Fibroblast of skin of right quadriceps (primary cell): Measurements from ENCODE around the gene GMPPB.
A peak's percentile ranks its signal among the peaks of the same experiment; 100 is the strongest.
"Not testable (repeated sequence)": the region's sequence is repeated elsewhere in the genome, so short reads cannot be mapped to it uniquely, and the experiment has no call there.

ENCODE experiments used
- DNase-seq: peaks from one replicate; pipeline ENCODE4 v3.0.0-alpha.2; 2013

The GMPPB gene

DNA sequence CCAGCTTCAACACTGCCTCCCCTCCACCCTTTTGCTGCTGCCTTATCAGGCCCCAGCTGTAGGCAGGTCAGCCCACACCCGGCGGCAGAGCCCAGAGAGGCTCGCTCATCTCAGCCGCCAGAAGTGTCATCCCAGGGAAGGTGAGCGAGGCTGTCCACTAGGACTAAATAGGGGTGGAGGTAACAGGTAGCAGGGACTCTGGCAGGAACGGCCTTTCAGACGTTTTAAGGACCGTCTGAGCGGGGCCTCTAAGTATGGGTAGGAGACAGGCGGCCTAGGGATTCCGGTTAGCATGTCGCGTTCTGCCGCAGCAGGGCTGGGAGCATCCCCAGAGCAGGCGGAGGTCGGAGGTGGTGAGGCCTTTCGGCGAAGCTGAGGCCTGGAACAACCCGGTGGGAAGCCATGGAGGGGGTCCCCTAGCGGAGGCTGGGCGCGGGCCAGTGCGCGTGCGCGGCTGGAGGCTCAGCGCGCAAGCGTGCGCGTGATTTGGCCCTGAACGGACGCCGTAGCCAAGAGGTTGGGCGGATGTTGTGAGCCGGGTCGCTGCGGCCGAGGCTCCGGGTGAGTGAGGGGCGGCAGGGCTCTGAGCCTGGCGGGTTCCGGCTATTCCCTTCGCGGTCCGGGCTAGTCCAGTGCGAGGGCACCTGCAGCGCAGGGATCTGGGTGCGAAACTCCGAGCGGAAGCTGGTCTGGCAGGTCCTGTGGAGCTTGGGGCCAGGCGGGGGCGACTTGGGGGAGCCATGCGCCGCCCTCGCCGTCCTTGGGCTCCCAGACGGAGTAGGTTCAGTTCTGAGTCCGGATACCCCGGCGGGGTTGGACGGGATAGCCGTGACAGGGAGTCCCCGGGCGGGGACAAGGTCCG lies 34.5 kb downstream of the GMPPB start, which contains the start of the genes MST1 and RNF123:
MST1 (minus strand) TSS at position 429 of the 862 bp plus-strand sequence. CDS start 783 bp downstream, outside the sequence.
RNF123 (plus strand) TSS at position 512 of the 862 bp plus-strand sequence. CDS start 1,609 bp downstream, outside the sequence.
- DNase-seq: peak; percentile 91

GRCh38 chr3:49688338-49689045 lies 35.3 kb downstream of the GMPPB start:
- DNase-seq: not testable (repeated sequence)

DNA sequence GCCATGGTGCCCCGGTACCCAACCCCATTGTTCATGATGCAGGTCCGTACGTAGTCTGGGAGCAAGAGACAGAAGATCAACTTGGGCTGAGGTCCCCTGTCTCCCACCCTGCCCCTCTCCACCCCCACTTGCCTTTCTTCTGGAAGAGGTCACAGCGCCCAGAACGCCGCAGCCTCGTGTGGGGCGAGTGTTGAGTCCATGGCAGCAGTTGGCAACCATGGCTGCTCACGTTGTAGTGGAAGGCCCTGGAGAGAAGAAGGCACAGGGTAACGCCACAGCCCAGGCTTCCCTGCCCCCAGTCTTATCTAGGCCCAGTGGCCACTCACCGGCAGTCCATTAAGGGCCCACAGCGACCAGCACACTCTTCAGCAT lies 36.3 kb downstream of the GMPPB start:
- not testable (repeated sequence) for DNase-seq

DNA sequence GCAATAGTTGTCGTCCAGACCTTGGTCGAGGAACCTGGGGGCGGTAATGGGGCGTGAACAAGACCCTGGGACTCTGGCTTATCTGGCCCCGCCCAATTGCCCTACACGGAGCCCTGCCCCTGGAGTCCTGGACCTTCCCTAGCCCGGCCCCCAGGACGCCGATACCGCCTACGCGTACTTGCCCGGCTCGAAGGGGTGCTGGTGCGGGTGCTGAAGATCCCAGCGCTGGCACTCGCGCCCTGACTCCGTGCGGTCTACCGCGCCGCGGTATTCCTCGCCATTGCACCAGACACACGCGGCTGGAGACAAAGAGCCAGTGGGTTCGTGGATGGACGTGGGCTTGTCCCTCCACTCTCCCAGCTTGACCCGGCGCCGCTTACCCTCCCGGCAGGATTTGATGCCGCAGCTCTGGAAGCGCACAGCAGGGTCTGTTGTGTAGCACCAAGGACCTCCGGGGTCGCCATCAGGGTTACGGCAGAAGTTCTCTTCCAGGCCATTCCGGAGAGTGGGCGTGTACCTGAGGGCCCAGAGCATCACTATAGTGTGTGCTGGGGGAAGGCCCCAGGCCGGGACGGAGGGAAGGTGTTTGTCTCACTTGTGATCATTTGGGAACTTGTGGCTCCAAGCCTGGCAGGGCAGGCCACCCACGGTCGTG lies 36.9 kb downstream of the GMPPB start:
- DNase-seq: peak; percentile 35

DNA sequence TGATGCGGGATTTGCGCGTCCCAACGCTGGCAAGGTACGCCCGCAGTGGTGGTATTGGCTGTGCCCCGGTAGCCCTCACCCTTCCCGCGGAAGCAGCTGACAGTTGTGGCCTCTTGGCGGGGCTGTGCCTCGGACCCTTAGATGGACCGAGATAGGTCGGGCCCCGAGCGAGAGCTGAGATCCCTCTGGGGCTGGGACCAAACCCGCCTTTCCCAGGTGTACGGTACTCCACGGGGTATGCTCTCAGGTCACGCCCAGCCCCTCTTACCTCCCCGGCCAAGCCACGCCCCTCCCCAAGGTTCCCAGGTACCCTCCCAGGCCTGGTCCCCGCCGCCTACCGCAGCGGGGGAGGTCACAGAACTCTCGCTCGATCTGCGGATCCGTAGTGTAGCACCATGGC lies 37.4 kb downstream of the GMPPB start:
- DNase-seq: not testable (repeated sequence)

DNA sequence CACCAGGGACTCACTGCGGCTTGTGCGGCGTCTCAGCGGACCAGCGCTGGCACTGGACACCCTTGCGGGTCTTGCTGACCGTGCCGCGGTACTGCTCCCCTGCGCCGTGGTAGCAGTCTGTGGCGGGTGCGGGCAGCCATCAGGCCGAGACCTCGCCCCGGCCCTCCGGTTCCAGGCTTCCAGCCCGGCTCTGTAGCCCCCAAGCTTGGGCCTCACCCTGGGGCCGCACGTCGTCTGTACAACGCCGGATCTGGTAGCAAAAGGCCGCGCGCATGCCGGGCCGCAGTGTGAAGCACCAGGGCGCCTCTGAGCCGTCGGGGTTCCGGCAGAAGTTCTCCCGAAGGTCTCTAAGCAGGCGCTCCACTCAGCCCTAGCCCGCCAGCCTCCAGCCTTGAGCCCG lies 37.9 kb downstream of the GMPPB start:
- DNase-seq: not testable (repeated sequence)

GRCh38 chr3:49685103-49685502 lies 38.6 kb downstream of the GMPPB start:
- not testable (repeated sequence) for DNase-seq

- not testable (repeated sequence) for DNase-seq
Measured at GRCh38 chr3:49684453-49684852, 39.3 kb downstream of the GMPPB start.

GRCh38 chr3:49683162-49683561 lies 40.6 kb downstream of the GMPPB start:
- DNase-seq: no peak

DNA sequence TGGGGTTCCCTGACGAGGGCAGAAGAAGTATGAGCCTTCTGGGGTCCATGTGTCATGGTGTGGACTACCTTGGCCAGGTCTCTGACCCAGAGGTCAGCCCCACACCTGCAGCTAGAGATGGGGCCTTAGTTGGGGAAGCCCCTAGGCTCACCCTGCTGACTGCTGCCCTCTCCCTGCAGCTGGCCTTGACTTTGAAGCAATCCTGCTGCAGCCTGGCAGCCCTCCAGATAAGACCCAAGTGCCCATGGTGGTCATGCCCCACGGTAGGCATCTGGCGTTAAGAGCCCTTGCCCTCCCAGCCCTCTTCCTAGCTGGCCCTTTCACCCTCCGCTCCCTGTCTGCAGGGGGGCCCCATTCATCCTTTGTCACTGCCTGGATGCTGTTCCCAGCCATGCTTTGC lies 42.2 kb downstream of the GMPPB start:
- DNase-seq: no peak

DNA sequence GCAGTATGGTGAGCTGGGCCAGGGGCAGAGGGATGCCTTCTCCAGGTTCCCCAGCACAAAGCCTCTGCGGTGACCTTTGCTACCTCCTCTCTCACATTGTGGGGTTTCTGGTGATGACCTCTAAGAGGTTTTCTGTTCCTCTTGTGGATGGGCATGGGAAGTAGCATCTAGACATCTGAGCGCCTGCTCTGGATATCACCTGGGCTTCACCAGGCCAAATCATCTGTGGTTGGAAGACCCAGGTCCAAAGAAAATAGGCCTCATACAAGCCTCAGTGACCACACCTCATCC lies 42.6 kb downstream of the GMPPB start:
- no peak for DNase-seq

DNA sequence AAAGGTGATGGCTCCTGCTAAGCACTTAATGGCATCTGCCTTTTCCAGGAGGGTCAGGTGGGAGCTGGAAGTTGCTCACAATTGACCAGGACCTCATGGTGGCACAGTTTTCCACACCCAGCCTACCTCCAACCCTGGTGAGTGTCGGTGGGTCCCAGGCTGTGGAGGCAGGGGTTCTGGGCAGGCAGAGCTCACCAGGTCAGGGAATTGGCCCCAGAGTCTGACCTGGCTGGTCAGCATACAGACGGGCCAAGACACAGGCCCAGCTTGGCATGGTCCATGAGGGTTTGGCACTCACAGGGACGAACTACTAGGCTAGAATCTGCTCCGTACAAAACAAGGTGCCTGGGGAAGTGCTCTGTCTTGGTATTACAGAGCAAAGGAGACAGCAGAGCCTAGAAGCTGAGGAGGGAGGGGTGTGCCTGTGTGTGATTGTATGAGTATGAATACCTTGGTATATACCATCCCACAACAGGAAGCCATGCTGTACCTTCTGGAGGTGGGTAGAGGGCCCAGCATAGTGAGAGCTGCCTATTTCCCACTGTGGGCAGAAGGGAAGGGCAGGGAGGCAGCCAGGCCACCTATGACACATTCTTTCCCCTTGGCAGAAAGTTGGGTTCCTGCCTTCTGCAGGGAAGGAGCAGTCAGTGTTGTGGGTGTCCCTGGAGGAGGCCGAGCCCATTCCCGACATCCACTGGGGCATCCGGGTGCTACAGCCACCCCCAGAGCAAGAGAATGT lies 43.1 kb downstream of the GMPPB start:
- DNase-seq: no peak

DNA sequence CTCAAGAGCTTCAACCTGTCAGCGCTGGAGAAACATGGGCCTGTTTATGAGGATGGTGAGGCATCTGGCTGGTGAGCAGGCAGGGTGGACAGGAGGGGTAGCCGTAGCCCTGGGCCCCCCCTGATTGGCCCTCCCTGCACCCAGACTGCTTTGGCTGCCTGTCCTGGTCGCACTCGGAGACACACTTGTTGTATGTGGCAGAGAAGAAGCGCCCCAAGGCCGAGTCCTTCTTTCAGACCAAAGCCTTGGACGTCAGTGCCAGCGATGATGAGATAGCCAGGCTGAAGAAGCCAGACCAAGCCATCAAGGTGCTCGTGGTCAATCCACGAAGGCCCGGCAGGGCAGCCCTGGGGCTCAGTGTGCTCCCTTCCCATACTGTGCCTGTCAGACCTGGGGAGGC lies 47.8 kb downstream of the GMPPB start:
- DNase-seq: no peak

GRCh38 chr3:49674497-49674983 lies 49.2 kb downstream of the GMPPB start:
- no peak for DNase-seq

- DNase-seq: peak; percentile 98
Measured at GRCh38 chr3:49673715-49674496, 49.8 kb downstream of the GMPPB start, which contains the start of gene APEH. TSS of gene APEH (plus strand) at chr3:49674351. CDS start at chr3:49674402, 51 bp downstream.

DNA sequence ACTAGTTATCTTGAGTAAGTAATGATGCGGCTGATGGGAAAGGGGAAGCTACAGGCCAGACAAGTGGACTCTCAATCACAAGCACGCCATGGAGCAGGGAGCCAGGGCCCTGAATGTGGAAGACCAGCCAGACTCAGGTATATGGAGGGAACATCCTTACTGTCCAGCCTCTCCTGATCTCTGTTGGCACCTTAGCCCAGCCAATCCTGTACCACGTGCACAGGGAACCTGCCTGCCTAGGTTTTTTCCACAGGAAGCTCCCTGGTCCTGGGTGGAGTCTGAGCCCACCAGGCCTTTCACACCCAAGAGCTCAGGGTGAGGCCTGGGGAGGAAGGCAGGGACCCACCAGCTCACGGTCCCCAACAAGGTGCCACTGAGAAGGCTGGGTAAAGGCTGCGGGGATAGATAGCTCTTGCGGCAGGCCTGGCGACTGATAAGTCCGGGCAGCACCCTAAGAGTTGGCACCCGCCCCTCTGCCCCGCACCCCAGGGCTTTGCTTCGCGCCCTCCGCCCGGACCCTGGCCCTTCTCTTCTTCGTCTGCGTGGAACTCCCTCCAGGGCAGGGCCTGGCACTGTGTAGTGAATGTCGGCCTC lies 50.5 kb downstream of the GMPPB start:
- DNase-seq: no peak

DNA sequence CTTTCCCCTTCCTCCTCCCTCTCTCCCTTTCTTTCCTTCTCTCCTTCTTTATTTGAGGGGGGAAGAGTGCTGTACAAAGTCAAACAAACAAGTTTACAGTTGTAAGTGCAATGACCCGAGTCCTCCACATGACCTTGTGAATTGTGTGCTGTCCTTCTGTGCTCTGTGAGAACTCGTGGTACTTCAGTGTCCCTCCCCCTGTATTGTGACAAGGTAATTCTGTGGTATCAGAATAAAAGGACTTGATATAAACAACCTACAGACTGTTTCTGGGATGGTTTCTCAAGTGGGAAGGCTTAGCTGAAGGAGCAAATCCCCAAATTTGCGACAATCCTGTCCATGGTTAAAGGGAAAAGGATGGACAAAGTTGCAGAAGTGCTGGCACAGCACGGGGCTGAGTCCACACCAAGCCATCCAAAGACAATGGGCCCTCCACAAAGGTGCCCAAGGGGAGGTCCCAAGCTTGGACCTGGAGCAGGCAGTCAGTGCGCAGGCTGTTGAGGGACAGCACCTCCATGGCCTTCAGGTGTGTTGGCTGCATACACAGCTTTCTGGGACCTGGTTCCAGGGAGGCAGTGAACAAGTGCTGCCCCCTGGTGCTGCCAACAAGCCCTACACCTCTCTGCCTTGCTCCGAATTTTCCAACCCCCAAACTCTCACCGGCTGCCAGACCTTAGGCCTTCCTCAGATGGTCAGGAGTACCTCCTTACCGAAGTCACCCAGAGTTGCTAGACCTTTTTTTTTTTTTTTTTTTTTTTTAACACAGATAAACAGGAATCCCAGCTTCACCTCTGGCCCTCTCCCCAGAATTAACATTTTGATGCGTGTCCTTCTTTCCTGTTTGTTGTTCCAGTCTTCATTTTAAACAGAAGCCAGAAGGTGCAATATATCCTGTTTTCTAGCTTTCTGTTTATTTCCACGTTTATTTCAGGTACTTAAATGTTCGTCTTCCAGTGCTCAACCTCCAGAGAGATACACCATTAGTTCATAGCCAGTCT lies 52.2 kb downstream of the GMPPB start:
- DNase-seq: peak; percentile 52

GRCh38 chr3:49670940-49671290 lies 52.8 kb downstream of the GMPPB start:
- no peak for DNase-seq
